Measurements from ENCODE around the gene VPS35L.

Gene VPS35L

GRCh38 chr16:19524616-19525384 is 30.7 kb upstream of the VPS35L start:
- no peak for TF ChIP-seq CTCF (IDR thresholded peaks at IDR 0.05; ENCODE audit: insufficient read depth, low read length, poor library complexity, severe bottlenecking)
- H3K27me3 ChIP-seq (replicated peaks; ENCODE audit: control insufficient read depth, insufficient read depth, low read length), result no peaks in the 10 kb centered on the region
- DNase-seq (ENCODE audit: extremely low read depth, insufficient read length), result no peak

DNA sequence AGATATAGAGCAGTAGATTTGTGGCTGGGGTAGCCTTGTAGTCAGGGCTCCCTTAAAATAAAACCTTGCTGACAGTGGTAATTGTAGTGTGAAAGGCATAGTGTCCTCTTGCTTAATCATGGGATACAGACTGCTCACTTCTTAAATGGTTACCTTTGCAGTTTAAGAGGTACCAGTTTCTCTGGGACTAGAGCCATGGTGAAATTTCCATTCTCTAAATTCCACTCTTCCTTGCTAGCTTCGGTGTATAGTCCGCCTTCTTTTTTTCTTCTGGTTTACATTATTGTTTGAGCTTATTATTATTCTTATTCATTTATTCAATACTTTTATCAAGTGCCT is 30.1 kb upstream of the VPS35L start:
- DNase-seq (ENCODE audit: extremely low read depth, insufficient read length), result no peak
- no peaks in the 10 kb centered on the region; the same call in 1 of the 2 replicates for H3K36me3 ChIP-seq (ENCODE audit: control insufficient read depth, insufficient read depth, low read length)
- H3K4me3 ChIP-seq (replicated peaks; ENCODE audit: low read depth, low read length), result peak overlapping the region; percentile 97

More at GRCh38 chr16:19524616-19525384, 30.7 kb upstream of the VPS35L start:
- H3K36me3 ChIP-seq (ENCODE audit: control insufficient read depth, insufficient read depth, low read length), result no peaks in the 10 kb centered on the region; the same call in 1 of the 2 replicates
- H3K4me3 ChIP-seq (replicated peaks; ENCODE audit: low read depth, low read length), result peak overlapping the region; percentile 97

DNA sequence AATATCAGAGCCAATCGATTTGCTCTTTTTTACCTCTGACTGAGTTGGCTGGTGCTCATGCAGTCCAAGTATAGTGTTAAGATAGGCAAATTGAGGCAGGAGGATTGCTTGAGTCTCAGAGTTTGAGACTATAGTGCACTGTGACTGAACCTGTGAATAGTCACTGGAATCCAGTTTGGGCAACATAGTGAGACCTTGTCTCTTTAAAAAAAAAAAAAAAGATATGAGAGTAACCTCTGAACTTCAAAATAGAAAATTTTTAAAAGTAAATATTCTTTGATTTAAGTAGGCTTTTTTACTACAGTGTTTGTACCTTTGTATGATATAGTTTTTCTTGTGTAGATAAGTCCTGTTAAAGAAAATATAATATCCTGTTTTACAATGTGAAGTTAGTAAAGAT is 28.3 kb upstream of the VPS35L start:
- DNase-seq (ENCODE audit: extremely low read depth, insufficient read length), result no peak
- Histone ChIP-seq H3K36me3 (ENCODE audit: control insufficient read depth, insufficient read depth, low read length) (no peaks in the 10 kb centered on the region; the same call in 1 of the 2 replicates), H3K4me3 (replicated peaks; ENCODE audit: low read depth, low read length) (no peak overlapping the region), H3K27me3 (replicated peaks; ENCODE audit: control insufficient read depth, insufficient read depth, low read length) (no peaks in the 10 kb centered on the region)
- no peak for TF ChIP-seq CTCF (IDR thresholded peaks at IDR 0.05; ENCODE audit: insufficient read depth, low read length, poor library complexity, severe bottlenecking)

More for the DNA sequence above, 30.1 kb upstream of the VPS35L start:
- no peaks in the 10 kb centered on the region for H3K27me3 ChIP-seq (replicated peaks; ENCODE audit: control insufficient read depth, insufficient read depth, low read length)
- TF ChIP-seq CTCF (IDR thresholded peaks at IDR 0.05; ENCODE audit: insufficient read depth, low read length, poor library complexity, severe bottlenecking), result no peak

- no peaks in the 10 kb centered on the region; the same call in 1 of the 2 replicates for H3K36me3 ChIP-seq (ENCODE audit: control insufficient read depth, insufficient read depth, low read length)
- no peak for TF ChIP-seq CTCF (IDR thresholded peaks at IDR 0.05; ENCODE audit: insufficient read depth, low read length, poor library complexity, severe bottlenecking)
- H3K27me3 ChIP-seq (replicated peaks; ENCODE audit: control insufficient read depth, insufficient read depth, low read length), result no peaks in the 10 kb centered on the region
- H3K4me3 ChIP-seq (replicated peaks; ENCODE audit: low read depth, low read length), result no peak overlapping the region
- DNase-seq (ENCODE audit: extremely low read depth, insufficient read length), result no peak
These were observed 26.8 kb upstream of the VPS35L start for GRCh38 chr16:19528666-19529065.

- no peaks in the 10 kb centered on the region for H3K27me3 ChIP-seq (replicated peaks; ENCODE audit: control insufficient read depth, insufficient read depth, low read length)
- no peak overlapping the region for H3K4me3 ChIP-seq (replicated peaks; ENCODE audit: low read depth, low read length)
- no peak for DNase-seq (ENCODE audit: extremely low read depth, insufficient read length)
- H3K36me3 ChIP-seq (ENCODE audit: control insufficient read depth, insufficient read depth, low read length), result peaks cover 2% of the 10 kb centered on the region; the same call in 1 of the 2 replicates
- TF ChIP-seq CTCF (IDR thresholded peaks at IDR 0.05; ENCODE audit: insufficient read depth, low read length, poor library complexity, severe bottlenecking), result no peak
These were observed 22.9 kb upstream of the VPS35L start for GRCh38 chr16:19532601-19533000.
